ENCODE measurements around the gene BABAM2. TPM values are rescaled to one million over a fixed set of nuclear protein-coding genes. Genes with fewer than 3 reads are reported as not detected.

BABAM2 gene
- total and polyA plus RNA-seq, 10 of the 15 experiments (the other 5 are each of a cell fraction or from before 2014, with no cell fraction given), result 30.7 to 59.9 (median 44.5) TPM

- POLR2A ChIA-PET, result no interaction called here
- H3K9me3 ChIP-seq (replicated peaks; ENCODE audit: control insufficient read depth, insufficient read depth, low read length), result no peaks in the 10 kb centered on the region; the same call in none of the 3 replicates
- CTCF ChIA-PET, result no interaction called here
- no peak overlapping the region for H2AFZ ChIP-seq (ENCODE audit: control insufficient read depth, low read depth, low read length)
- intact Hi-C loops (cut with micrococcal nuclease; ENCODE audit: unreplicated experiment), result no loop called here
- in situ Hi-C loops (cut with MboI), result no loop called here
- SMC1A ChIA-PET (ENCODE audit: uncharacterized antibody, unreplicated experiment), result no interaction called here
- H3K4me2 ChIP-seq (ENCODE audit: control insufficient read depth, insufficient read depth), result no peak overlapping the region
- peak; percentile 44 for ATAC-seq
- no peak overlapping the region for H3K4me3 ChIP-seq
- RAD21 ChIA-PET (ENCODE audit: unreplicated experiment), result no interaction called here
- no peaks in the 10 kb centered on the region for H3K36me3 ChIP-seq (ENCODE audit: control insufficient read depth in 2 of 2, insufficient read depth in 2 of 2, low read length in 1 of 2)
- no peak overlapping the region for H3K27ac ChIP-seq (ENCODE audit: control insufficient read depth, insufficient read depth)
- BruUV-seq (replicated peaks), result no TSS peak
- H3K9ac ChIP-seq (ENCODE audit: control insufficient read depth, insufficient read depth, low read length), result no peak overlapping the region
- TF ChIP-seq MEF2A (IDR thresholded peaks at IDR 0.05; ENCODE audit: insufficient read depth, low read depth, low read length) (no peak), ZBTB40 (IDR thresholded peaks at IDR 0.05; ENCODE audit: borderline replicate concordance) (no peak), SMARCA5 (IDR thresholded peaks at IDR 0.05) (no peak), ZNF384 (IDR thresholded peaks at IDR 0.05; ENCODE audit: borderline replicate concordance, low read depth, low read length) (no peak), CBX5 (IDR thresholded peaks at IDR 0.05; ENCODE audit: low read depth) (no peak), CREB1 (IDR thresholded peaks at IDR 0.05; ENCODE audit: low read depth) (no peak), ZNF217 (IDR thresholded peaks at IDR 0.05) (no peak), RBBP5 (conservative IDR thresholded peaks at IDR 0.05) (no peak), SPI1 (IDR thresholded peaks at IDR 0.05; ENCODE audit: borderline replicate concordance, insufficient read depth, low read depth, low read length) (no peak)
- no peak for DNase-seq (ENCODE audit: low read depth, low spot score)
- H3K4me1 ChIP-seq (ENCODE audit: control insufficient read depth, insufficient read depth, low read length), result no peaks in the 10 kb centered on the region
- 47% methylated on average over 1 of the region's 1 CpG for WGBS (ENCODE audit: insufficient coverage, insufficient replicate concordance, low lambda C conversion rate, missing lambda C conversion rate)
- H3K27me3 ChIP-seq (replicated peaks in 1 of 2; ENCODE audit: control insufficient read depth in 2 of 2, insufficient read depth in 2 of 2, low read length in 1 of 2), result no peaks in the 10 kb centered on the region
- no peaks in the 10 kb centered on the region for H3K79me2 ChIP-seq (ENCODE audit: control insufficient read depth, insufficient read depth, low read length)
- no peaks in the 10 kb centered on the region for H4K20me1 ChIP-seq (ENCODE audit: control insufficient read depth, insufficient read depth)
- FAIRE-seq, result no peak
These were observed 89.7 kb downstream of the BABAM2 start for GRCh38 chr2:27980242-27980641.
